ENCODE results near the gene RAB8A.

The RAB8A gene

DNA sequence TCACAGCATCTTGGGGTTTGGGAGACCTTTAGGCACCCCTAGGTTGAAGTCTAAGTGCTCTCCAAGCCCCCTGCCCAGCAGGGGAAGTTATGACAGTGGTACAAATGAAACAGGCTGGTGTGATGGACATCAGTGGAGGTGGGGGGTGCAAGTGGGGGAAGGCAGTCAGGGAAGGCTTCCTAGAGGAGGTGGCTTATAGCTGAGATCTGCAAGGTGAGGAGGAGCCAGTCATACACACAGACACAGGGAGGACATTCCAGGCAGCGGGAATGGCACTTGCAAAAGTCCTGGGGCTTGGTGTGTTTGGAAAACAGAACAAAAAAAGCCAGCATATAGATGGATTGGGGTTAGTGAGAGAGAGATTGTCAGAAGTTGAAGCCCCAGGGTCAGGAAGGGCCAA is 43.4 kb downstream of the RAB8A start:
- H3K27ac ChIP-seq = no peak overlapping the region
- DNase-seq (ENCODE audit: low spot score) = no peak
- POLR2A ChIA-PET (ENCODE audit: low non-redundant PET) = no interaction called here
- CTCF ChIA-PET = interaction anchor here (0.6 kb wide), 1 partner anchor 113 kb away, joined by 3 read pairs; no protein-coding TSS in a partner anchor
- no peak for TF ChIP-seq CTCF (conservative IDR thresholded peaks at IDR 0.05; ENCODE audit: low read depth)

- POLR2A ChIA-PET (ENCODE audit: low non-redundant PET) = interaction anchor here (0.6 kb wide), 1 partner anchor 72 kb away, joined by 6 read pairs; no protein-coding TSS in a partner anchor
- no peak for TF ChIP-seq CTCF (conservative IDR thresholded peaks at IDR 0.05; ENCODE audit: low read depth)
- no peak overlapping the region for H3K27ac ChIP-seq
- CTCF ChIA-PET = interaction anchor here (0.7 kb wide), 1 partner anchor 581 kb away, joined by 3 read pairs; no protein-coding TSS in a partner anchor
- DNase-seq (ENCODE audit: low spot score) = no peak
These were observed 45.2 kb downstream of the RAB8A start for GRCh38 chr19:16156904-16157303.

DNA sequence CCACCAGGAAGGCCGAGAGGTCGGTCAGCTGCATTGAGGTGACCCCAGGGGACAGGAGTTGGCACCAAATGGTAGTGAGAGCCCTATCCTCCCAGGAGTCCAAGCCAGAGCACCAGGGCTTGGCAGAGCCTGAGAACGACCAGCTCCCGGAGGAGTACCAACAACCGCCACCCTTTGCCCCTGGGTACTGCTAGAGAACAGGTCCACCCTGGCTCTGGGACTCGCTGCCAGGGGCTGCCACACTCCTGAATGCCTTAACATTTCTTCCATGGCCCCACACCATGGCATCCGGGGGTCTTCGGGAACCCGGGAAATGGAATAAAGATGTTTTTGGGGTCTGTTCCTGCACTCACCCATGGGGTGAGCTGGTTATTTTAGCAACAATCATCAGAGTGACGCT is 45.9 kb downstream of the RAB8A start:
- ChIA-PET POLR2A (ENCODE audit: low non-redundant PET) (no interaction called here), CTCF (interaction anchor here (0.7 kb wide), 1 partner anchor 582 kb away, joined by 3 read pairs; no protein-coding TSS in a partner anchor)
- DNase-seq (ENCODE audit: low spot score) = no peak
- no peak overlapping the region for H3K27ac ChIP-seq
- no peak for TF ChIP-seq CTCF (conservative IDR thresholded peaks at IDR 0.05; ENCODE audit: low read depth)

DNA sequence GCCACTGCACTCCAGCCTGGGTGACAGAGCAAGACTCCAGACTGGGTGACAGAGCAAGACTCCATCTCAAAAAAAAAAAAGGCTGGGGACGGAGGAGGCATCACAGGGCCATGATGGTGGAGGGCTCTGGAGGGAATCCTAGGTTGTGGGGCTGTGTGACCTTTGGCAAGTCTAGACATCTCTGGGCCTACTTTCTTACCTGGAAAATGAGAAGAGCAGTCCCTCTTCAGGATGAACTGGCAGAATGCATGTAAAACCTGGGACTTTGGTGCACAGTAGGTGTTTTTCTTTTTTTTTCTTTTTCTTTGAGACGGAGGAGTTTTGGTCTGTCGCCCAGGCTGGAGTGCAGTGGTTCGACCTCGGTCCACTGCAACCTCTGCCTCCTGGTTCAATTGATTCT is 48.0 kb downstream of the RAB8A start:
- H3K27ac ChIP-seq = peak overlapping the region; percentile 88
- POLR2A ChIA-PET (ENCODE audit: low non-redundant PET) = no interaction called here
- CTCF ChIA-PET = no interaction called here

GRCh38 chr19:16160445-16160942 is 48.8 kb downstream of the RAB8A start:
- H3K27ac ChIP-seq = peak overlapping the region; percentile 88
- CTCF ChIA-PET = interaction anchor here (0.6 kb wide), 1 partner anchor 141 kb away, joined by 3 read pairs; no protein-coding TSS in a partner anchor
- DNase-seq (ENCODE audit: low spot score) = no peak
- no peak for TF ChIP-seq CTCF (conservative IDR thresholded peaks at IDR 0.05; ENCODE audit: low read depth)
- POLR2A ChIA-PET (ENCODE audit: low non-redundant PET) = no interaction called here

More for the DNA sequence above, 48.0 kb downstream of the RAB8A start:
- no peak for TF ChIP-seq CTCF (conservative IDR thresholded peaks at IDR 0.05; ENCODE audit: low read depth)
- DNase-seq (ENCODE audit: low spot score) = no peak

- H3K27ac ChIP-seq = peak overlapping the region; percentile 88
- ChIA-PET POLR2A (ENCODE audit: low non-redundant PET) (interaction anchor here (0.7 to 0.8 kb wide), 2 partner anchors 27 to 824 kb away, joined by 4 to 5 read pairs; no protein-coding TSS in a partner anchor), CTCF (interaction anchor here (0.6 kb wide), 1 partner anchor 141 kb away, joined by 3 read pairs; no protein-coding TSS in a partner anchor)
- peak; percentile 91 for DNase-seq (ENCODE audit: low spot score)
- TF ChIP-seq CTCF (conservative IDR thresholded peaks at IDR 0.05; ENCODE audit: low read depth) = no peak
These were observed 49.4 kb downstream of the RAB8A start for GRCh38 chr19:16160943-16161560.

Measured in RWPE1 (cell line).